SK-N-SH (cell line): ENCODE results near the gene NFKB1. TPM values are rescaled to one million over a fixed set of nuclear protein-coding genes. Genes with fewer than 3 reads are reported as not detected.

Source experiments
- CTCF ChIA-PET: fragments of 300-600, 350-600 bp; formaldehyde crosslinking; extraction: SDS; loops from one replicate; lab custom pipeline; 2021; lab: Yijun Ruan, JAX
- POLR2A ChIA-PET: fragments of 350-600 bp; sonication (Branson Sonifier 250); formaldehyde crosslinking; extraction: SDS; loops from one replicate; lab custom pipeline; 2020; ENCODE audit warnings: antibody characterized with exemption, inconsistent platforms; lab: Yijun Ruan, JAX
- DNase-seq: peaks from one replicate; pipeline ENCODE4 v3.0.0; 2012
- H2AFZ ChIP-seq: fragments of 200-600 bp; sonication (generic); 2 replicates; pipeline ENCODE4 v1.8.1; 2016; ENCODE audit warnings: antibody characterized with exemption, mild to moderate bottlenecking, low read depth
- H3F3A ChIP-seq: fragments of 200-600 bp; sonication (generic); replicated peaks from 2 replicates; pipeline ENCODE3; 2016; ENCODE audit warnings: antibody characterized with exemption, mild to moderate bottlenecking; ENCODE audit not compliant: insufficient read depth
- H3K27ac ChIP-seq, 2 experiments: fragments of 200-500 bp in 1 of 2; fragments of 200-600 bp in 1 of 2; sonication (Bioruptor generic) in 1 of 2; sonication (generic), shearing (Covaris generic) in 1 of 2; 2 replicates each; pipeline versions ENCODE4 v1.5.1 to v1.6.1; 2014 to 2016; ENCODE audit warnings: low read depth in 2 of 2, inconsistent platforms in 1 of 2, low read length in 1 of 2, mild to moderate bottlenecking in 1 of 2, mixed read lengths in 1 of 2
- H3K27me3 ChIP-seq: fragments of 200-600 bp; sonication (generic), shearing (Covaris generic); 2 replicates; pipeline ENCODE4 v1.6.1; 2016; ENCODE audit warnings: mixed run types; ENCODE audit not compliant: insufficient read depth
- H3K36me3 ChIP-seq, 2 experiments: fragments of 200-500 bp in 1 of 2; fragments of 200-600 bp in 1 of 2; sonication (Bioruptor generic) in 1 of 2; sonication (generic) in 1 of 2; replicated peaks in 1 of 2; 2 replicates each; pipeline versions ENCODE3 to v1.5.1; 2014 to 2016; ENCODE audit warnings: low read length in 1 of 2, mild to moderate bottlenecking in 1 of 2; ENCODE audit not compliant: insufficient read depth in 2 of 2, control insufficient read depth in 1 of 2
- H3K4me1 ChIP-seq, 2 experiments: fragments of 200-500 bp in 1 of 2; fragments of 200-600 bp in 1 of 2; sonication (Bioruptor generic) in 1 of 2; sonication (generic), shearing (Covaris generic) in 1 of 2; 2 replicates each; pipeline versions ENCODE4 v1.5.1 to v1.6.1; 2014 to 2016; ENCODE audit warnings: low read depth in 1 of 2, low read length in 1 of 2, mixed run types in 1 of 2; ENCODE audit not compliant: insufficient read depth in 2 of 2, control insufficient read depth in 1 of 2
- H3K4me2 ChIP-seq: fragments of 200-600 bp; sonication (generic), shearing (Covaris generic); 2 replicates; pipeline ENCODE4 v1.6.1; 2017; ENCODE audit warnings: mixed run types
- H3K4me3 ChIP-seq, 2 experiments: fragments of 200-500 bp in 1 of 2; fragments of 200-600 bp in 1 of 2; sonication (Bioruptor generic) in 1 of 2; sonication (generic), shearing (Covaris generic) in 1 of 2; 2 replicates each; pipeline versions ENCODE4 v1.5.1 to v1.8.1; 2014 to 2016; ENCODE audit warnings: low read depth in 2 of 2, inconsistent platforms in 1 of 2, low read length in 1 of 2, mild to moderate bottlenecking in 1 of 2, mixed read lengths in 1 of 2, moderate library complexity in 1 of 2
- H3K79me2 ChIP-seq: fragments of 200-600 bp; sonication (generic); 2 replicates; pipeline ENCODE4 v1.8.1; 2017; ENCODE audit warnings: mild to moderate bottlenecking; ENCODE audit not compliant: insufficient read depth
- H3K9ac ChIP-seq: fragments of 200-600 bp; sonication (generic); 2 replicates; pipeline ENCODE4 v1.6.1; 2017; ENCODE audit warnings: mixed run types
- H3K9me2 ChIP-seq: fragments of 200-600 bp; sonication (generic); 2 replicates; pipeline ENCODE4 v1.6.1; 2017; ENCODE audit warnings: mixed run types
- H3K9me3 ChIP-seq: fragments of 200-600 bp; sonication (generic); 2 replicates; pipeline ENCODE4 v1.6.1; 2017; ENCODE audit warnings: mixed run types, mild to moderate bottlenecking, moderate library complexity
- H4K20me1 ChIP-seq: fragments of 200-600 bp; sonication (generic); 2 replicates; pipeline ENCODE4 v1.6.1; 2017; ENCODE audit warnings: mild to moderate bottlenecking, mixed run types; ENCODE audit not compliant: insufficient read depth
- CTCF ChIP-seq: fragments of 200-600 bp; sonication (generic); IDR thresholded peaks from 2 replicates; pipeline ENCODE4 v1.6.1; 2017; ENCODE audit warnings: antibody characterized with exemption, mild to moderate bottlenecking, moderate library complexity
- ELF1 ChIP-seq: IDR thresholded peaks from 2 replicates; pipeline ENCODE4 v1.4.0; 2012
- EP300 ChIP-seq, 2 experiments: IDR thresholded peaks; 2 replicates each; pipeline versions ENCODE4 v1.4.0 to v1.6.1; 2012; ENCODE audit warnings: borderline replicate concordance in 1 of 2, low read depth in 1 of 2, low read length in 1 of 2
- EZH2phosphoT487 ChIP-seq: fragments of 200-600 bp; sonication (generic); IDR thresholded peaks from 2 replicates; pipeline ENCODE4 v1.6.1; 2017; ENCODE audit warnings: low read depth, mixed run types, mild to moderate bottlenecking, antibody characterized with exemption, moderate library complexity, borderline replicate concordance
- FOSL2 ChIP-seq: IDR thresholded peaks from 2 replicates; pipeline ENCODE4 v1.4.0; 2012; ENCODE audit warnings: low read depth, mild to moderate bottlenecking, moderate library complexity, borderline replicate concordance
- GABPA ChIP-seq: IDR thresholded peaks from 2 replicates; pipeline ENCODE4 v1.4.0; 2012; ENCODE audit warnings: low read depth, mild to moderate bottlenecking
- GATA2 ChIP-seq: sonication (generic); formaldehyde crosslinking; IDR thresholded peaks from 2 replicates; pipeline ENCODE4 v1.5.0; 2020; ENCODE audit warnings: mild to moderate bottlenecking, missing genetic modification reagents
- JUND ChIP-seq: IDR thresholded peaks from 2 replicates; pipeline ENCODE4 v1.4.0; 2012
- MAX ChIP-seq: IDR thresholded peaks from 2 replicates; pipeline ENCODE4 v1.4.0; 2012; ENCODE audit warnings: low read depth
- MEF2A ChIP-seq: IDR thresholded peaks from 2 replicates; pipeline ENCODE4 v1.4.0; 2012; ENCODE audit warnings: low read depth, borderline replicate concordance
- NFIC ChIP-seq: IDR thresholded peaks from 2 replicates; pipeline ENCODE4 v1.4.0; 2012; ENCODE audit warnings: borderline replicate concordance
- PBX3 ChIP-seq: IDR thresholded peaks from 2 replicates; pipeline ENCODE4; 2012
- POLR2AphosphoS5 ChIP-seq: IDR thresholded peaks from 2 replicates; pipeline ENCODE4 v1.6.1; 2012; ENCODE audit warnings: low read depth, low read length
- RCOR1 ChIP-seq: fragments of 150-350 bp; IDR thresholded peaks from 2 replicates; pipeline ENCODE4 v1.6.1; 2017; ENCODE audit warnings: antibody characterized with exemption, low read length
- TCF12 ChIP-seq: IDR thresholded peaks from 2 replicates; pipeline ENCODE4 v1.4.0; 2012
- TEAD4 ChIP-seq: IDR thresholded peaks from 2 replicates; pipeline ENCODE4 v1.4.0; 2012; ENCODE audit warnings: mild to moderate bottlenecking, borderline replicate concordance; ENCODE audit not compliant: insufficient read depth
- USF1 ChIP-seq: IDR thresholded peaks from 2 replicates; pipeline ENCODE4 v1.4.0; 2012; ENCODE audit warnings: low read depth, borderline replicate concordance
- YY1 ChIP-seq: IDR thresholded peaks from 2 replicates; pipeline ENCODE4 v1.4.0; 2012; ENCODE audit warnings: low read depth, mild to moderate bottlenecking
- ZBTB33 ChIP-seq: IDR thresholded peaks from 2 replicates; pipeline ENCODE4 v1.4.0; 2012; ENCODE audit warnings: low read depth, borderline replicate concordance
- WGBS: methylation state at CpG from one replicate; pipeline ENCODE4 v1.1.6; 2017; ENCODE audit warnings: low lambda C conversion rate; 5-methylcytosine and 5-hydroxymethylcytosine counted together
- polyA plus RNA-seq, 3 experiments: library from polyadenylated mRNA; depleted of rRNA; stranded (reverse); fragments of >200 nt; gene quantifications; 2 replicates each; pipeline ENCODE4 v1.2.3, GENCODE V29; 2012

Gene NFKB1
- polyA plus RNA-seq, 1 of the 3 experiments (the other 2 are of a cell fraction): 14.1 TPM

GRCh38 chr4:102589743-102590142 lies 88.6 kb downstream of the NFKB1 start:
- TF ChIP-seq CTCF (no peak), NFIC (no peak), MAX (no peak), EP300 (IDR thresholded peaks at IDR 0.05; ENCODE audit: borderline replicate concordance in 1 of 2, low read depth in 1 of 2, low read length in 1 of 2) (no peak), EZH2phosphoT487 (no peak), GATA2 (CRISPR knock-in tag) (no peak)
- TF ChIP-seq, all 33 proteins: peak for 0
- peaks cover 23 to 63% of the 10 kb centered on the region in 2 experiments for H3K36me3 ChIP-seq
- WGBS: 83% methylated on average over 3 of the region's 3 CpGs

GRCh38 chr4:102592256-102592655 lies 91.1 kb downstream of the NFKB1 start:
- Histone ChIP-seq H3F3A (no peaks in the 10 kb centered on the region), H3K4me3 (no peak overlapping the region), H4K20me1 (no peaks in the 10 kb centered on the region), H3K4me1 (no peaks in the 10 kb centered on the region), H3K79me2 (no peaks in the 10 kb centered on the region), H3K36me3 (peaks cover 40 to 63% of the 10 kb centered on the region in 2 experiments), H3K9me3 (no peaks in the 10 kb centered on the region), H2AFZ (no peak overlapping the region), H3K27me3 (no peaks in the 10 kb centered on the region), H3K9ac (no peak overlapping the region), H3K9me2 (no peaks in the 10 kb centered on the region), H3K27ac (no peak overlapping the region), H3K4me2 (no peak overlapping the region)
- no peak for DNase-seq
- ChIA-PET CTCF (no interaction called here), POLR2A (no interaction called here)
- no peak for TF ChIP-seq ZBTB33
- no peak for TF ChIP-seq GABPA
- no peak for TF ChIP-seq MEF2A
- TF ChIP-seq TEAD4: no peak
- no peak for TF ChIP-seq POLR2AphosphoS5
- TF ChIP-seq NFIC: no peak
- TF ChIP-seq RCOR1: no peak
- no peak for TF ChIP-seq ELF1
- TF ChIP-seq EZH2phosphoT487: no peak
- TF ChIP-seq EP300 (IDR thresholded peaks at IDR 0.05; ENCODE audit: borderline replicate concordance in 1 of 2, low read depth in 1 of 2, low read length in 1 of 2): no peak
- TF ChIP-seq FOSL2: no peak
- TF ChIP-seq JUND: no peak
- TF ChIP-seq USF1: no peak
- no peak for TF ChIP-seq PBX3
- TF ChIP-seq TCF12: no peak
- TF ChIP-seq YY1: no peak

More at GRCh38 chr4:102589743-102590142, 88.6 kb downstream of the NFKB1 start:
- no peaks in the 10 kb centered on the region for H3K9me2 ChIP-seq
- no peaks in the 10 kb centered on the region for H3K4me1 ChIP-seq
- no peak overlapping the region for H3K9ac ChIP-seq
- ChIA-PET CTCF (no interaction called here), POLR2A (no interaction called here)
- H3K9me3 ChIP-seq: no peaks in the 10 kb centered on the region
- no peaks in the 10 kb centered on the region for H3K79me2 ChIP-seq
- no peak overlapping the region for H3K27ac ChIP-seq
- H3K27me3 ChIP-seq: no peaks in the 10 kb centered on the region
- no peak overlapping the region for H2AFZ ChIP-seq
- no peaks in the 10 kb centered on the region for H3F3A ChIP-seq
- no peak overlapping the region for H3K4me2 ChIP-seq
- no peaks in the 10 kb centered on the region for H4K20me1 ChIP-seq
- no peak for DNase-seq
- no peak overlapping the region for H3K4me3 ChIP-seq
